ENCODE results near the gene CCR4.

CCR4 gene

GRCh38 chr3:32990116-32990515 lies 38.7 kb downstream of the CCR4 start:
- DNase-seq, result no peak

- DNase-seq, result no peak
Measured at GRCh38 chr3:32991781-32992180, 40.3 kb downstream of the CCR4 start.

GRCh38 chr3:32992310-32992686 lies 40.9 kb downstream of the CCR4 start:
- DNase-seq, result no peak

GRCh38 chr3:32994045-32994444 lies 42.6 kb downstream of the CCR4 start:
- DNase-seq, result no peak

- no peak for DNase-seq
Measured at GRCh38 chr3:32995098-32995497, 43.7 kb downstream of the CCR4 start.

- no peak for DNase-seq
Measured at GRCh38 chr3:32996048-32996754, 44.8 kb downstream of the CCR4 start.

GRCh38 chr3:32996755-32997091 lies 45.3 kb downstream of the CCR4 start:
- no peak for DNase-seq

GRCh38 chr3:32998631-32999451 lies 47.4 kb downstream of the CCR4 start:
- DNase-seq, result no peak

- no peak for DNase-seq
Measured at GRCh38 chr3:33000691-33001385, 49.4 kb downstream of the CCR4 start.

GRCh38 chr3:33001889-33002288 lies 50.4 kb downstream of the CCR4 start:
- no peak for DNase-seq

GRCh38 chr3:33003308-33003707 lies 51.9 kb downstream of the CCR4 start:
- no peak for DNase-seq

- DNase-seq, result no peak
Measured at GRCh38 chr3:33004205-33004604, 52.8 kb downstream of the CCR4 start.

- DNase-seq, result no peak
Measured at GRCh38 chr3:33004961-33005360, 53.5 kb downstream of the CCR4 start.

All from CD4-positive, alpha-beta T cell treated with Interleukin-1 beta for 1 hour (primary cell).